ENCODE results near the gene ALAS1.

The ALAS1 gene

DNA sequence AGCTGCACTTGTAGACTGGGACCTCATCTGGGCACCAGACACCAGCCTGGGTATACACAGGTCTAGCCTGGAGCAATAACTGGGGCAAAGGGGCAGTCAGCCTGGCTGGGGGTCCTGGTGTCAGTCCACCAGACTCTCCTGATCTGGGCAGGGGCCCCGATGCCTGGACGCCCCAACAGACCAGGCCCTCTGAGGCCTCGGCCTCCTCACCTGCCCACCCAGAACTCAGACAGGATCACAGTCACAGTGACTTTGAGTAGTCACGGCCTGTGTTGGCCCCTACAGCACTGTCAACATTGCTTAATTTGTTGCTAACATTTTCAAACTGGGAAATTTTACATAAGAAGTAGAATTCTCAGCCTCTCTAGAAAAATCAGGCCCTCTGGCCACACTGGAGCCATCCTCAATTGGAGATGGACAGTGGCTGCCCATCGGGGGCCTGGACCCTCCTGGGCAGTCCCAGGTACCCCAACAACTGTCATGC, 35.2 kb downstream of the ALAS1 start:
- DNase-seq (ENCODE audit: low spot score), result no peak
- TF ChIP-seq, protein P1, sequence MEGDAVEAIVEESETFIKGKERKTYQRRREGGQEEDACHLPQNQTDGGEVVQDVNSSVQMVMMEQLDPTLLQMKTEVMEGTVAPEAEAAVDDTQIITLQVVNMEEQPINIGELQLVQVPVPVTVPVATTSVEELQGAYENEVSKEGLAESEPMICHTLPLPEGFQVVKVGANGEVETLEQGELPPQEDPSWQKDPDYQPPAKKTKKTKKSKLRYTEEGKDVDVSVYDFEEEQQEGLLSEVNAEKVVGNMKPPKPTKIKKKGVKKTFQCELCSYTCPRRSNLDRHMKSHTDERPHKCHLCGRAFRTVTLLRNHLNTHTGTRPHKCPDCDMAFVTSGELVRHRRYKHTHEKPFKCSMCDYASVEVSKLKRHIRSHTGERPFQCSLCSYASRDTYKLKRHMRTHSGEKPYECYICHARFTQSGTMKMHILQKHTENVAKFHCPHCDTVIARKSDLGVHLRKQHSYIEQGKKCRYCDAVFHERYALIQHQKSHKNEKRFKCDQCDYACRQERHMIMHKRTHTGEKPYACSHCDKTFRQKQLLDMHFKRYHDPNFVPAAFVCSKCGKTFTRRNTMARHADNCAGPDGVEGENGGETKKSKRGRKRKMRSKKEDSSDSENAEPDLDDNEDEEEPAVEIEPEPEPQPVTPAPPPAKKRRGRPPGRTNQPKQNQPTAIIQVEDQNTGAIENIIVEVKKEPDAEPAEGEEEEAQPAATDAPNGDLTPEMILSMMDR (IDR thresholded peaks at IDR 0.05; ENCODE audit: extremely low read depth, insufficient read depth, missing control alignments), result no peak
- in situ Hi-C loops (cut with MboI; ENCODE audit: low pct_unique_long_range_greater_than_20kb, low sequenced_read_pairs, unreplicated experiment), result loop anchor here (10.0 kb wide), 1 partner anchor 112 kb away; no protein-coding TSS in a partner anchor

DNA sequence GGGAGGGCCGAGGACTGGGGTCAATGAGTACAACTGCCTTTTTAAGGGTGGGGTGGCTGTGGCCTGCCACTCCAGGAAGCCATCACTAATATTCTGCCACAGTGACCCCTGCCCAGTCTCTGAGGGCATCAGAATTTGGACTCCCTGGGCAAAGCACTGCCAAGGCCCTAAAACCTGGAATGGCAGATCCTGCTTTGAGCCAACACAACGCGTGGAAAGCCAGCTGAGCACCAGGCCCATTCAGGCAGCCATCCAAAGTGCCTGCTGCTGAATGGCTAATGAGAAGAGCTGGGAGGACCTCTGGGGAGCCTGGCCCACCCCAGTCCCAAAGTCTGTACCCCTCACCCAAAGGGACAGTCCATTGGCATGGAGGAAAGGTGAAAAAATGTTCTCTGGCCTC, 36.0 kb downstream of the ALAS1 start:
- TF ChIP-seq, protein P1 (IDR thresholded peaks at IDR 0.05; ENCODE audit: extremely low read depth, insufficient read depth, missing control alignments), result no peak
- in situ Hi-C loops (cut with MboI; ENCODE audit: low pct_unique_long_range_greater_than_20kb, low sequenced_read_pairs, unreplicated experiment), result loop anchor here (10.0 kb wide), 1 partner anchor 111 kb away; no protein-coding TSS in a partner anchor
- DNase-seq (ENCODE audit: low spot score), result no peak

DNA sequence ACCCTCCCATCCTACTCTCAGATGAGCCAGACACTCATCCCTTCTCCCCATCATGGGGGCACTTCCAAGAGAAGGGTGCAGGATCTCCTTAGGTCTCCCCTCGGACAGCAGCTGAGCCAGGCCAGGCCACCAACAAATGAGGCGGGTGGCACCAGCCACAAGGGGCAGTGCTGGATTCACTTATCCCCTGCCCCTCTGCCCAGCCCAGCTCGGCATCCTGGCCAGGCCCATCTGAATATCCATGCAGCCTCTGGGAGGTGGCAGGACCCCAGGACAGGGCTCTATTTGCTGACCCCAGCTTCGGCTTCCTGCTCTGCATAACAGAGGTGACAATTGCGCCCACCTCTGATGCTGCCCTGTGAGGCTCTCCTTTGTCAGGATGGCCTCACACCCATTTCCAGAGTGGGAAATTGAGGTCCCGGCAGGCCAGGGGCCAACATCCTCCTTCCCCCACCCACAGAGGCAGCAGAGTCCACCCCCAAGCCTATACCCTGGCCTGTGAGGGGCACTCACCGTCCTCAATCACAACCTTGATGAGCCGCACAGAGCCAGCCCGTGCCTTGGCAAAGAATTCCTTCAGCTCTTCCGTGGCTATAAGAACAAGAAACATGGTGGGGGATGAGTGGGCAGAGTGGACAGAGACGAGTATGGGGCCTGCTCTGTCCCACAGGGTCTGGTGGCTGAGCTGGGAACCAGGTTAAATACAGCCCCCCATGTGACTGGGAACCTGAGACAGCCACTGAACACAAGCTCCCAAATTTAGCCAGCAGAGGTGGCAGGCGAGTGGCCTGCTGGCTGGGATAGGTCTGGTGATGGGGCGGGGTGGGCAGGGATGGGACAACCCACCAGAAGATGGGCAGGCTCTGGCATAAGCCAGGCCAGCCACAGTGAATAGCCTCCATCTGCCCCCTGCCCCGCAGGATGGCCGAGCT, 36.8 kb downstream of the ALAS1 start:
- in situ Hi-C loops (cut with MboI; ENCODE audit: low pct_unique_long_range_greater_than_20kb, low sequenced_read_pairs, unreplicated experiment), result loop anchor here (10.0 kb wide), 1 partner anchor 110 kb away; no protein-coding TSS in a partner anchor
- TF ChIP-seq, protein P1 (IDR thresholded peaks at IDR 0.05; ENCODE audit: extremely low read depth, insufficient read depth, missing control alignments), result no peak
- no peak for DNase-seq (ENCODE audit: low spot score)

DNA sequence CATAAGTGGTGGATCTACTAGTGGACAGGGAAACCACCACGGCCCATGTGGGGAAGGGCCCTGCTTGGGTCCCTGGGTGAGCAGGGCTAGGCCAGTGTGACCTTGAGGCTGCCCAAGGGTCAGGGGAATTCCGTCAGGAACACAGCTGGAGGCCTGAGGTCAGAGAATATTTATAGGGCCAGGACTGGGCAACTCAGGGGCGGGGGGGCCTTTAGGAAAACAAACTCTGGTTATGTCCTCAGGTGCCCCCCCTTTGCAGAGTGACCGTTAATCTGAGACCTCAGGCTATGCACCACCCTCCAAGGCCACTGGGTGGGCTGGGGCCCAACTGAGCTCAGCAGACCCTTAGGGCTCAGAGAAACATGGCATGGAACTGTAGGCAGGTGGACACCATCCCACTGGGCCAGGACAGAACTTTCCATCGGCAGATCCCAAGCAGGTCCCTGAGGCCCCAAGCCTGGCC, 38.5 kb downstream of the ALAS1 start:
- in situ Hi-C loops (cut with MboI; ENCODE audit: low pct_unique_long_range_greater_than_20kb, low sequenced_read_pairs, unreplicated experiment), result loop anchor here (10.0 kb wide), 1 partner anchor 108 kb away; no protein-coding TSS in a partner anchor

DNA sequence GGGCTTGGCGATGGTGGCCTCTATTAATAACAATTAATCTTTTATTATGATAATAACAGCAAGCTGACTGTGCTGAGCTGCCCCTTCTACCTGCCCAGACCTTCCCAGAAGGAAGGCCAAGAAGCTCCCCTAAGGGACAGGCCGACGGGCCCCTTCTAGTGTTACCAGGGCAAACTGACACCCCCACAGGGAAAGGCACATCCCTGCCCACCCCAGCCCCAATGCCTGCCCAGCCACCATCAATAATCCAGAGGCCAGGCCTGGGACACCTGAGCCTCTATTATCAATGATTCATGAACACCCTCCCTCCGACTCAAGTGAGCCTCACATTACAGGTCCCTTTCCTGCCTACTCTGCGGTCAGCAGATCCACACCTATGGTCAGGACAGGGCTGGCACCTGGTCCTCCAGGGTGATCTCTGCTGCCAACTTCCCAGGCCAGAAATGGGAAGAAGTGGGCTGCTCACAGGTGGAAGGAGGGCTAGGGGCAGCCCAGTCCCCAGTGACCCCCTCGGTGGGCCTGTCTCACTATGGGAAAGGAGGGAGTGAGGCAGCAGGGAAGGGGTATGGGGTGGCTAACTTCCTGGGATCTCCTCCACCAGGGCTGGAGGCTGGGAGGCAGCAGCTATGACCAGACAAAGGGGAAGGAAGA, 39.2 kb downstream of the ALAS1 start:
- TF ChIP-seq, protein P1 (IDR thresholded peaks at IDR 0.05; ENCODE audit: extremely low read depth, insufficient read depth, missing control alignments), result no peak
- in situ Hi-C loops (cut with MboI; ENCODE audit: low pct_unique_long_range_greater_than_20kb, low sequenced_read_pairs, unreplicated experiment), result loop anchor here (10.0 kb wide), 1 partner anchor 108 kb away; no protein-coding TSS in a partner anchor
- no peak for DNase-seq (ENCODE audit: low spot score)

More for the DNA sequence above, 38.5 kb downstream of the ALAS1 start:
- TF ChIP-seq, protein P1 (IDR thresholded peaks at IDR 0.05; ENCODE audit: extremely low read depth, insufficient read depth, missing control alignments), result no peak
- no peak for DNase-seq (ENCODE audit: low spot score)

DNA sequence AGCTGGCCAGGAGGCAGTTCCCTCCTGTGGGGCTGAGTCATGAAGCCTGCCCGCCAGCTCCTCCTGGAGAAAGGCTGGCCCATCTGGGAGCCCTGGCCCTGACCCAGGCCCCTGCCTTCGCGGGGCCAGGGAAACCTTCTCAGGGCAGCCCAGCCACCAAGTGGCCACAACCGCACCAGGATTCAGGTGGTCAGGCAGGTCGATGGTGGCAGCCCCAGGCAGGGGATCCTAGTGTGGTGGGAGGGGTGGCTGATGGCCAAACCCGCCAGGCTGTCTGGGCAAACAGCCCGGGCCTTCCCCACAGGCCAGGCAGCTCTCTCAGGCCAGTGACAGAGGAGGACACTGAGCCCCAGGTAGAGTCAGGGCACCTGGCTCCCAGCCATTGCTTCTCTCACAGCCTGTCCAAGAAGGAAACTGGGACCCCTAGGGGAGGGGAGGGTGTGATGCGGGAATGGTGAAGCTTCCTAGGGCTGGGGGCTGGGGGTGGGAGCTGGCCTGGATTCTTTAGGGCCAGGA, 39.8 kb downstream of the ALAS1 start:
- TF ChIP-seq, protein P1 (IDR thresholded peaks at IDR 0.05; ENCODE audit: extremely low read depth, insufficient read depth, missing control alignments), result no peak
- DNase-seq (ENCODE audit: low spot score), result no peak
- in situ Hi-C loops (cut with MboI; ENCODE audit: low pct_unique_long_range_greater_than_20kb, low sequenced_read_pairs, unreplicated experiment), result loop anchor here (10.0 kb wide), 1 partner anchor 107 kb away; no protein-coding TSS in a partner anchor
